ENCODE data around the gene CYB561. TPM values are rescaled to one million over a fixed set of nuclear protein-coding genes. Genes with fewer than 3 reads are reported as not detected.

The CYB561 gene
- total RNA-seq, 1 donor from 2014 or later, result 1.7 TPM

DNA sequence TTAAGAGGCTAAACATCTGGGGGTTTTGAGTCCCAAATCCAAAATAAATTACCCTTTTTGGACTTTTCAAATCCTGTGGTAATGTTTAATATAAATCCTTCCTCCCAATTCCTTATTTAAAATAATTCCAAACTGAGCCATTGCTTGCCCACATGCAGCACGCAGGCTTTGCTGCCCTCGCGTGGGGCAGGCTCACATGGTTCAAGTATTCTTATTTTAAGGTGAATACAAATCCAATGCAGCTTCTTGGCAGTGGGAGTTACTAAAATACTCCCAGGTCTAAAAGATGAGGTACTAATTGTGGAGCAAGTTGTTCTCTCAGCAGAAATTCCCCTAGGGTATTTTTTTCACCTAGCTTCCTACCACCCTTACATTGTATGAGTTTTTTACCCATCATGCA lies 33.0 kb downstream of the CYB561 start:
- DNase-seq, result no peak
- Mint-ChIP-seq H3K27ac (no peak overlapping the region), H3K4me1 (no peaks in the 10 kb centered on the region), H3K9me3 (no peaks in the 10 kb centered on the region), H3K27me3 (peaks cover 30% of the 10 kb centered on the region), H3K36me3 (ENCODE audit: low read depth) (no peaks in the 10 kb centered on the region), H3K4me3 (no peak overlapping the region)
- intact Hi-C loops (cut with micrococcal nuclease), result no loop called here

GRCh38 chr17:63412234-63412633 lies 33.9 kb downstream of the CYB561 start:
- no peak for DNase-seq
- intact Hi-C loops (cut with micrococcal nuclease), result no loop called here
- H3K27ac Mint-ChIP-seq, result no peak overlapping the region
- H3K36me3 Mint-ChIP-seq (ENCODE audit: low read depth), result no peaks in the 10 kb centered on the region
- no peaks in the 10 kb centered on the region for H3K9me3 Mint-ChIP-seq
- peaks cover 28% of the 10 kb centered on the region for H3K27me3 Mint-ChIP-seq
- no peaks in the 10 kb centered on the region for H3K4me1 Mint-ChIP-seq
- H3K4me3 Mint-ChIP-seq, result no peak overlapping the region

- Mint-ChIP-seq H3K4me1 (peaks cover 2% of the 10 kb centered on the region), H3K36me3 (ENCODE audit: low read depth) (no peaks in the 10 kb centered on the region), H3K4me3 (no peak overlapping the region), H3K27me3 (peaks cover 19% of the 10 kb centered on the region), H3K9me3 (no peaks in the 10 kb centered on the region), H3K27ac (no peak overlapping the region)
- no peak for DNase-seq
- intact Hi-C loops (cut with micrococcal nuclease), result loop anchor here (2.0 to 10.0 kb wide), 4 partner anchors 133 to 706 kb away; no protein-coding TSS in a partner anchor
Measured at GRCh38 chr17:63407741-63408330, 38.3 kb downstream of the CYB561 start.

DNA sequence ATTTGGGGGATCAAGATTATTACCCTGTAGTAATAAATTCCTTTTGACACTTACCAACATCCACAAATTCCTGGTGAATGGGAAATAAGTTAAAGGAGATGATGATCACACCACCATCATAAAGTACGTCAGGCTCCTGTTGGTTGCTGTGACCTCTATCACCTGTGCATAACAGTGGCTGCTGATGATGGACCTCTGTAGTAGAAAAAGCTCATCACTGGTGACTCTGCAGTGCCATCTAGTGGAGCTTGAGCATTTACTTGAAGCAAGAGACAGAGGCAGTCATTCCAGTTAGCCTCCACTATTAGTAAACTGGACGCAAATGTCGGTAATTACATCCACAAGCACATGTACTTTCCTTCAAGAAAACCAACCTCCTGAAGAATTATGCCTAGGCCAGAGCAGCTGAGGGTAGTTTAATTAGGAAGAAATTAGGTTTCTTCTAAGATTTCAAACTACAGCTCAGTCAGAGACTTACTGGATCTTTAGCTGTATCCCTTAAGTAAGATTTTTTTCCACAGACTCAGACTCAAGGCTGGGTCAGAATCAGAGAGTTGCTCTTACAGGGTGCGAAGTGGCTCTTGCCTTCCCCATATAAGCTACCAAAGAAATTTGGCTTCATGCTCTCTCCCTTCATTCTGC lies 39.3 kb downstream of the CYB561 start:
- Mint-ChIP-seq H3K9me3 (no peaks in the 10 kb centered on the region), H3K27me3 (peaks cover 19% of the 10 kb centered on the region), H3K36me3 (ENCODE audit: low read depth) (no peaks in the 10 kb centered on the region), H3K4me1 (peaks cover 2% of the 10 kb centered on the region), H3K27ac (no peak overlapping the region), H3K4me3 (no peak overlapping the region)
- intact Hi-C loops (cut with micrococcal nuclease), result loop anchor here (1.0 to 10.0 kb wide), 5 partner anchors 132 to 735 kb away; no protein-coding TSS in a partner anchor
- DNase-seq, result peak; percentile 90

DNA sequence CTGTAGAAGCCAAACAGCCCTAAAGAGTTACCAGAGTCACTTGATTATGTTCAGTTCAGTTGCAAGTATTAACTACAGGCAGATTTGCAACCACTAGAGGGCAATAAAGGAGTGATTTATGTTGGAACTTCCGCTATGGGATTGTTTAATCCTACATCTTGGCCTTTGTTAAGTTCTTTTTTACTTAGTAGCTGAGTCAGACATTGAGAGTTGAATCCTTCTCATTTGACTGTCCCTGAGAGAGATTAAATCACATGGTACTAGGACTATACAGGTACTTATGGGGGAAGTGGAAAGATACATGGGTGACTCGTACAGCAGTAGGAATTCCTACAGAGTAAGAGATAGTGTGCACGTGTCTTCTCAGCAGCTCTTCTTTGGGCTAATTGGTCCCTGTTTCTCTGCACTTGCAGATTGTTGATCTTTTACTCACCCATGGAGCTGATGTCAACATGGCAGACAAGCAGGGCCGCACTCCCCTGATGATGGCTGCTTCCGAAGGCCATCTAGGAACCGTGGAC lies 40.3 kb downstream of the CYB561 start:
- peak; percentile 72 for DNase-seq
- no peak overlapping the region for H3K27ac Mint-ChIP-seq

DNA sequence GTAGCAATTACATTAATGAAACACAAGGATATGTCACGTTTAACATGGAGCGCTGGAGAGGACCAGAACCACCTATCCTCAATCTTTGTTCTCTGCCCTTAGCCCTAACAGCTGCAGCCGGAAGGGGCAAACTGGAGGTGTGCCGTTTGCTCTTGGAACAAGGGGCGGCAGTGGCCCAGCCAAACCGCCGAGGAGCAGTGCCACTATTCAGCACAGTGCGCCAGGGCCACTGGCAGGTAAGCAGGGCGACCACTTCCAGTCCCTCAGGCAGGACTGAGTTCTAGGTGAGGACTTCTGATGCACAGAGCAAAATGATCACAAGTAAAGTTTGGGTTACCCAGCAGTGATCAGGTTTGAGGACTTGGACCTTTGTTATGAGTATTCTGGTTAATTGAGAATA lies 41.1 kb downstream of the CYB561 start:
- Mint-ChIP-seq H3K4me3 (no peak overlapping the region), H3K36me3 (ENCODE audit: low read depth) (no peaks in the 10 kb centered on the region), H3K9me3 (no peaks in the 10 kb centered on the region), H3K4me1 (peaks cover 2% of the 10 kb centered on the region), H3K27me3 (peaks cover 14% of the 10 kb centered on the region), H3K27ac (no peak overlapping the region)
- no peak for DNase-seq
- intact Hi-C loops (cut with micrococcal nuclease), result loop anchor here (5.0 to 10.0 kb wide), 3 partner anchors 130 to 703 kb away; no protein-coding TSS in a partner anchor

More for the DNA sequence above, 40.3 kb downstream of the CYB561 start:
- Mint-ChIP-seq H3K4me3 (no peak overlapping the region), H3K27me3 (peaks cover 14% of the 10 kb centered on the region), H3K36me3 (ENCODE audit: low read depth) (no peaks in the 10 kb centered on the region), H3K9me3 (no peaks in the 10 kb centered on the region), H3K4me1 (peaks cover 2% of the 10 kb centered on the region)
- intact Hi-C loops (cut with micrococcal nuclease), result loop anchor here (1.0 to 10.0 kb wide), 5 partner anchors 131 to 734 kb away; no protein-coding TSS in a partner anchor

DNA sequence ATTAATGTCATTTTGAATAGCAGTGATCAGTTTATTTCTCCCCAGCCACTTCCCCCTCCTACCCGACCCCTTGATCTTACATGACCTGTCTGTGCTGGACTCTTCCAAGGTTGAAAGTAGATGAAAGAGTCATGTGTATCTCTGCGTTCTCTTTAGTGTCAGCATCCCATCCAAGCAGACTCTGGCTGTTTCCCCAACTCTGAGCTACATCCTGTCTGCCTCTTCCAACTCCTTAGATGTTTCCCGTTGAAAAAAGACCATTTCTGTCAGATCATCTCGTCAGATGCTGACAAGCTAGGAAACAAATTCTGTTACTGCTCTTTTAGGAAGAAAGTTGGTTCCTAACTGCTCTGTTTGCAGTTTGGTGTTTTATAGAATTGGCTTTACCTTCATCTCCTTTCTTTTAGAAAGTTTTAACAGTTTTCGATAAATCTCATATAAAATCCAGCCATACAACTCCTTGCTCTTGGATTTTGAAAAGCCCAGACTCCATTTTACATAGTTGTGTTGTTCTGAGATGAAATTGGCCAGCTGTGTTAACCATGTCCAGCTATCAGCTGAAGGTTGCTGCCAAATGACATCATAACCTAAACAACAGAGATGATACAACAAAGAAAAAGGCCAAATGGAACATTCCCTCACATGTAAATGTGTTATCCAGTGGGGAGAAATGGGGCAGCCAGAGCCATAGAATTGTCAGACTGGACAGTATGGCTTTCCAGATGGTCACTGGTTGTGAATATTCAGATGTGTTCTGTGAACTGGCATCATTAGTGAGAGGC lies 43.5 kb downstream of the CYB561 start:
- H3K4me1 Mint-ChIP-seq, result peaks cover 2% of the 10 kb centered on the region
- H3K27ac Mint-ChIP-seq, result no peak overlapping the region
- DNase-seq, result no peak
- H3K36me3 Mint-ChIP-seq (ENCODE audit: low read depth), result no peaks in the 10 kb centered on the region
- no peak overlapping the region for H3K4me3 Mint-ChIP-seq
- peaks cover 9% of the 10 kb centered on the region for H3K27me3 Mint-ChIP-seq
- intact Hi-C loops (cut with micrococcal nuclease), result loop anchor here (10.0 kb wide), 2 partner anchors 128 to 408 kb away; no protein-coding TSS in a partner anchor
- no peaks in the 10 kb centered on the region for H3K9me3 Mint-ChIP-seq

DNA sequence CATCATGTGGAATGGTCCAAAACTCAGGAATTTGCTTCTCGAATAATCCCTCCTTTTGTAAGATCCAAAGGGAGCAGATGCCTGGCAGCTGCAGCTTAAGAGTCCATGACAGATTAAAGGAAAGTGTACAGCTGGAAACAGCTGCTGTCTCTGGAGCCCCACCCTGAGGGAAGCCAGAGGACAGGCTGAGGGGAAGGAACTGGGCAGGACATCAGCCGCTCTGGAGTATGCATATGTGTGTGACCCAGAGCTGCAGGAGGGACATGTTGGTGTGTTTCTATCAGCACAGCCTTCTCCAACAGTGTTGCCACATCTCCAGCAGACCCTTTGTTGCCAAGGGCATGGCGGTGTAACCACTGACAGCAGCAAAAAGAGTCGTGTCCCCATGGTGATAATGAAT lies 46.2 kb downstream of the CYB561 start:
- intact Hi-C loops (cut with micrococcal nuclease), result loop anchor here (10.0 kb wide), 2 partner anchors 125 to 405 kb away; no protein-coding TSS in a partner anchor
- Mint-ChIP-seq H3K36me3 (ENCODE audit: low read depth) (no peaks in the 10 kb centered on the region), H3K4me3 (no peak overlapping the region), H3K27me3 (peaks cover 11% of the 10 kb centered on the region), H3K27ac (no peak overlapping the region), H3K9me3 (no peaks in the 10 kb centered on the region), H3K4me1 (no peaks in the 10 kb centered on the region)
- no peak for DNase-seq

DNA sequence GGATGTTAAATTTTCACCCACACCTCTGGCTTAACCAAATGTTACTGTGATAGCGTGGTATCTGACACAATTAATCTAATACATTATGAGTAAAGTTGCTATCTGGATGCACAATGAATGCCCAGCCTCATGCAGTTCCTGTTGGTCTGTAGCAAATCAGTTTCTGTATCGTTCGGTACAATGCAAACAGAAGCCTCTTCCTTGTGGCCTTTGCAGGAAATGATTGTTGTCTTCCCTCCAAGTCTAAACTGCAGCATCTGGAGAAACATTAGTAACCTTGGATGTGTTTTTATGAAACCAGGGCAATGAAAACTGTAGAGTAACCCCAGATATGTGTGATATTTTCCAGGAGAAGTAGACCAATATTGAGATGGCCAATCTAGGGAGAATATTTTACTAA lies 46.8 kb downstream of the CYB561 start:
- no peak overlapping the region for H3K27ac Mint-ChIP-seq
- no peaks in the 10 kb centered on the region for H3K9me3 Mint-ChIP-seq
- peaks cover 11% of the 10 kb centered on the region for H3K27me3 Mint-ChIP-seq
- no peak for DNase-seq
- intact Hi-C loops (cut with micrococcal nuclease), result no loop called here
- no peaks in the 10 kb centered on the region for H3K4me1 Mint-ChIP-seq
- no peak overlapping the region for H3K4me3 Mint-ChIP-seq
- no peaks in the 10 kb centered on the region for H3K36me3 Mint-ChIP-seq (ENCODE audit: low read depth)

DNA sequence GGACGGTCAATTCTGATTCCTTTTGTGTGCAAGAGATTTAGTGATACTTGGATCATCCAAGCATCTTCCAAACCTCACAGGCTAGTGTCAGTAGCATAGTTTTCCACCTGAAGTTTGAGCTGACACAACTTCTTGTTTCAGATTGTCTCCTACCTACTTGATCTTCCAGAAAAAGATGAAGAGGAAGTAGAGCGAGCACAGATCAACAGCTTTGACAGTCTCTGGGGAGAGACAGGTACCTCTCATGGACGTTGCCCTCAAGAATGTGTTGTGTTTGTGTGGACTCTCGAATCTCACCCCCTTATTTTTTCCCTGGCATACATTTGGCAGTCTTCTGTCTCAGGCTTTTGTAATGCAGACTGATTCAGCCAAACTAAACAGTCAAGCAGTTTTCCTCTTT lies 47.4 kb downstream of the CYB561 start:
- no peaks in the 10 kb centered on the region for H3K36me3 Mint-ChIP-seq (ENCODE audit: low read depth)
- DNase-seq, result no peak
- no peak overlapping the region for H3K4me3 Mint-ChIP-seq
- peaks cover 11% of the 10 kb centered on the region for H3K27me3 Mint-ChIP-seq
- H3K27ac Mint-ChIP-seq, result no peak overlapping the region
- H3K4me1 Mint-ChIP-seq, result no peaks in the 10 kb centered on the region
- intact Hi-C loops (cut with micrococcal nuclease), result no loop called here
- H3K9me3 Mint-ChIP-seq, result no peaks in the 10 kb centered on the region

DNA sequence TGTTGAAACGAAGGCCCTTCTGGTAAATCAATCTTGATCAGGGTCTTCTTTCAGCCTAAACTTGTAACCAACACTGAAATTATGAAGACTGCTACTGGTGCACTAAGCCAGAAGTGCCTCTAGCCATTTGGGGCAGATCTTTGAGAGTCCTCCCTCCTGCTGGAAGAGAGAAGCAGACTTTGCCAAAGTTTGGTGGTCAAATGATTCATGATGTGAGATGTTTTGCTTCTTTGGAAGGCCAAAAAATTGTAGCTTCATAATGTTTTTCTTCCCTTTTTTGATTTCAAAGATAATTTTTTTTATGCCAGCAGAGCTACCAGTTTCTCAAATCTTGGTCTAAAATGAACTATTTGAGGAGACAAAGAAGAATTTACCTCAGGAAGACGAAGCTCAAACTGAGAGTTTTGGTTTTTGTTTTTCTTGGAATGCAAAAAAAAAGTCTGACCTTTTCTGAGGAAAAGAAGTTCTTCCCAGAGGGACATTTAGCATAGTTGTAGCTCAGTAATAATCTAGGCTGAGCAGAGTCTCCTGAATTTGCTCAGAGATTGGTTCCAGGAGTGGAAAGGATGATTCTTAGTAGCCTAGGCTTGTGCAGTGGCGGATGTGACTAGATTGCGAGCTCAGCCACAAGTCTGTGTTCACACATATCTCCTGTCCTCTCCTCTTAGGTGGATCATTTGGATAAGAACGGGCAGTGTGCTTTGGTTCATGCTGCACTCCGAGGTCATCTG lies 50.9 kb downstream of the CYB561 start:
- Mint-ChIP-seq H3K27me3 (peaks cover 3% of the 10 kb centered on the region), H3K27ac (no peak overlapping the region), H3K4me3 (no peak overlapping the region), H3K9me3 (no peaks in the 10 kb centered on the region), H3K4me1 (no peaks in the 10 kb centered on the region), H3K36me3 (ENCODE audit: low read depth) (no peaks in the 10 kb centered on the region)
- intact Hi-C loops (cut with micrococcal nuclease), result no loop called here
- no peak for DNase-seq

DNA sequence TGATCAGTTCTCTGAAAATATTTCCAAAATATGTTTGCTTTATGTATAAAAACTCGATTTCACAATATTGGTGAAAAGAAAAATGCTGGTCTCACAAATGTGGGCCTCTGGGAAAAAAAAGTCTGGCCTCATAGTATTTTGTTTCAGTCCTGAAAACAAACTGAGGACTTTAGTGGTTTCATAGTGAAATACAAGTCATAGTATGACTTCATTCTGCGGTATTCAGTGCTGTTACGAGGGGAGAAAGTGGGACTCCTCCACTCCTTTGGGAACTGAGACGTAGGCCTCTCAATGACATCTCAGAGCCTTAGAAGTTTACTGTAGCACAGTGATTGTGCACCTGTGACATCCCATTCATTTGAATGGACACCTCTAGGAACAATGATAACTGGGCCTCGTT lies 56.0 kb downstream of the CYB561 start:
- Mint-ChIP-seq H3K4me1 (no peaks in the 10 kb centered on the region), H3K27me3 (peaks cover 5% of the 10 kb centered on the region), H3K4me3 (no peak overlapping the region), H3K9me3 (no peaks in the 10 kb centered on the region), H3K27ac (no peak overlapping the region), H3K36me3 (ENCODE audit: low read depth) (no peaks in the 10 kb centered on the region)
- DNase-seq, result no peak
- intact Hi-C loops (cut with micrococcal nuclease), result no loop called here

GRCh38 chr17:63387656-63388340 lies 58.3 kb downstream of the CYB561 start:
- Mint-ChIP-seq H3K36me3 (ENCODE audit: low read depth) (no peaks in the 10 kb centered on the region), H3K27ac (no peak overlapping the region), H3K9me3 (no peaks in the 10 kb centered on the region), H3K27me3 (peaks cover 5% of the 10 kb centered on the region), H3K4me3 (no peak overlapping the region), H3K4me1 (no peaks in the 10 kb centered on the region)
- DNase-seq, result no peak
- intact Hi-C loops (cut with micrococcal nuclease), result no loop called here

All from activated CD4-positive, alpha-beta T cell treated with anti-CD3 and anti-CD28 coated beads, Interleukin-2, amount 10 ng/mL, durations not matched to agents 24 days and 14 days (primary cell).